Measurements from ENCODE around the gene SEMA3F. TPM values are rescaled to one million over a fixed set of nuclear protein-coding genes. Genes with fewer than 3 reads are reported as not detected.

Gene SEMA3F
- total RNA-seq, 1 experiment from 2014 or later: 69.6 TPM

GRCh38 chr3:50139718-50140423 is 15.3 kb upstream of the SEMA3F start:
- DNase-seq (ENCODE audit: low read depth, low spot score) (no peak), ATAC-seq (no peak)
- no peak overlapping the region for H3K4me3 ChIP-seq (ENCODE audit: low read depth in 2 of 2, low read length in 2 of 2)
- no TSS peak for BruUV-seq (replicated peaks)
- ChIA-PET POLR2A (interaction anchor here (0.5 kb wide), 1 partner anchor 754 kb away, joined by 3 read pairs; no protein-coding TSS in a partner anchor), CTCF (no interaction called here)
- TF ChIP-seq, protein P1, sequence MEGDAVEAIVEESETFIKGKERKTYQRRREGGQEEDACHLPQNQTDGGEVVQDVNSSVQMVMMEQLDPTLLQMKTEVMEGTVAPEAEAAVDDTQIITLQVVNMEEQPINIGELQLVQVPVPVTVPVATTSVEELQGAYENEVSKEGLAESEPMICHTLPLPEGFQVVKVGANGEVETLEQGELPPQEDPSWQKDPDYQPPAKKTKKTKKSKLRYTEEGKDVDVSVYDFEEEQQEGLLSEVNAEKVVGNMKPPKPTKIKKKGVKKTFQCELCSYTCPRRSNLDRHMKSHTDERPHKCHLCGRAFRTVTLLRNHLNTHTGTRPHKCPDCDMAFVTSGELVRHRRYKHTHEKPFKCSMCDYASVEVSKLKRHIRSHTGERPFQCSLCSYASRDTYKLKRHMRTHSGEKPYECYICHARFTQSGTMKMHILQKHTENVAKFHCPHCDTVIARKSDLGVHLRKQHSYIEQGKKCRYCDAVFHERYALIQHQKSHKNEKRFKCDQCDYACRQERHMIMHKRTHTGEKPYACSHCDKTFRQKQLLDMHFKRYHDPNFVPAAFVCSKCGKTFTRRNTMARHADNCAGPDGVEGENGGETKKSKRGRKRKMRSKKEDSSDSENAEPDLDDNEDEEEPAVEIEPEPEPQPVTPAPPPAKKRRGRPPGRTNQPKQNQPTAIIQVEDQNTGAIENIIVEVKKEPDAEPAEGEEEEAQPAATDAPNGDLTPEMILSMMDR (IDR thresholded peaks at IDR 0.05): no peak
- no peak for TF ChIP-seq TCF7L2 (IDR thresholded peaks at IDR 0.05; ENCODE audit: low read depth, low read length)
- TF ChIP-seq REST (IDR thresholded peaks at IDR 0.05; ENCODE audit: insufficient read depth in 1 of 2, low read depth in 2 of 2, low read length in 1 of 2): no peak
- TF ChIP-seq POLR2AphosphoS5 (IDR thresholded peaks at IDR 0.05; ENCODE audit: low read depth, low read length): no peak
- TF ChIP-seq SIN3A (IDR thresholded peaks at IDR 0.05; ENCODE audit: borderline replicate concordance, insufficient read depth, low read depth, low read length): no peak
- H3K27ac ChIP-seq (ENCODE audit: low read length): no peak overlapping the region
- no peaks in the 10 kb centered on the region for H3K9me3 ChIP-seq (ENCODE audit: control insufficient read depth, insufficient read depth, low read depth, low read length)
- H3K27me3 ChIP-seq (ENCODE audit: control insufficient read depth, insufficient read depth, low read length): no peaks in the 10 kb centered on the region
- intact Hi-C loops (cut with micrococcal nuclease; ENCODE audit: unreplicated experiment): no loop called here
- peaks cover 25% of the 10 kb centered on the region for H3K4me1 ChIP-seq (ENCODE audit: control insufficient read depth, insufficient read depth, low read length)
- in situ Hi-C loops (cut with HindIII; ENCODE audit: low pct_unique_long_range_greater_than_20kb, low sequenced_read_pairs): no loop called here
- H3K36me3 ChIP-seq (ENCODE audit: control insufficient read depth, insufficient read depth, low read length): no peaks in the 10 kb centered on the region

GRCh38 chr3:50140990-50141389 is 14.1 kb upstream of the SEMA3F start:
- DNase-seq (ENCODE audit: low read depth, low spot score) (no peak), ATAC-seq (no peak)
- intact Hi-C loops (cut with micrococcal nuclease; ENCODE audit: unreplicated experiment): no loop called here
- H3K4me1 ChIP-seq (ENCODE audit: control insufficient read depth, insufficient read depth, low read length): peaks cover 25% of the 10 kb centered on the region
- H3K36me3 ChIP-seq (ENCODE audit: control insufficient read depth, insufficient read depth, low read length): no peaks in the 10 kb centered on the region
- no peaks in the 10 kb centered on the region for H3K9me3 ChIP-seq (ENCODE audit: control insufficient read depth, insufficient read depth, low read depth, low read length)
- H3K27ac ChIP-seq (ENCODE audit: low read length): no peak overlapping the region
- TF ChIP-seq REST (IDR thresholded peaks at IDR 0.05; ENCODE audit: insufficient read depth in 1 of 2, low read depth in 2 of 2, low read length in 1 of 2) (no peak), POLR2AphosphoS5 (IDR thresholded peaks at IDR 0.05; ENCODE audit: low read depth, low read length) (no peak), TCF7L2 (IDR thresholded peaks at IDR 0.05; ENCODE audit: low read depth, low read length) (no peak), SIN3A (IDR thresholded peaks at IDR 0.05; ENCODE audit: borderline replicate concordance, insufficient read depth, low read depth, low read length) (no peak)
- TF ChIP-seq, protein P1 (IDR thresholded peaks at IDR 0.05): no peak
- H3K27me3 ChIP-seq (ENCODE audit: control insufficient read depth, insufficient read depth, low read length): no peaks in the 10 kb centered on the region
- no TSS peak for BruUV-seq (replicated peaks)
- in situ Hi-C loops (cut with HindIII; ENCODE audit: low pct_unique_long_range_greater_than_20kb, low sequenced_read_pairs): no loop called here
- ChIA-PET CTCF (interaction anchor here (0.5 kb wide), 1 partner anchor 41 kb away, joined by 7 read pairs; no protein-coding TSS in a partner anchor), POLR2A (no interaction called here)
- H3K4me3 ChIP-seq (ENCODE audit: low read depth in 2 of 2, low read length in 2 of 2): no peak overlapping the region
